ENCODE measurements around the gene GNRHR.
A peak's percentile ranks its signal among the peaks of the same experiment; 100 is the strongest.
"Not testable (repeated sequence)": the region's sequence is repeated elsewhere in the genome, so short reads cannot be mapped to it uniquely, and the experiment has no call there.

Gene GNRHR

GRCh38 chr4:67727124-67727850 is 26.9 kb downstream of the GNRHR start:
- DNase-seq (ENCODE audit: low spot score), result no peak

GRCh38 chr4:67725981-67726380 is 28.2 kb downstream of the GNRHR start:
- DNase-seq (ENCODE audit: low spot score), result no peak

- no peak for DNase-seq (ENCODE audit: low spot score)
Measured at GRCh38 chr4:67725132-67725531, 29.1 kb downstream of the GNRHR start.

- no peak for DNase-seq (ENCODE audit: low spot score)
Measured at GRCh38 chr4:67723949-67724348, 30.2 kb downstream of the GNRHR start.

- DNase-seq (ENCODE audit: low spot score), result no peak
Measured at GRCh38 chr4:67723341-67723740, 30.8 kb downstream of the GNRHR start.

- no peak for DNase-seq (ENCODE audit: low spot score)
Measured at GRCh38 chr4:67721770-67722597, 32.2 kb downstream of the GNRHR start.

- no peak for DNase-seq (ENCODE audit: low spot score)
Measured at GRCh38 chr4:67721315-67721769, 32.8 kb downstream of the GNRHR start.

- DNase-seq (ENCODE audit: low spot score), result no peak
Measured at GRCh38 chr4:67719953-67720617, 34.1 kb downstream of the GNRHR start.

- DNase-seq (ENCODE audit: low spot score), result no peak
Measured at GRCh38 chr4:67718848-67719247, 35.3 kb downstream of the GNRHR start.

GRCh38 chr4:67717586-67717985 is 36.6 kb downstream of the GNRHR start:
- DNase-seq (ENCODE audit: low spot score), result no peak

- no peak for DNase-seq (ENCODE audit: low spot score)
Measured at GRCh38 chr4:67714955-67715354, 39.2 kb downstream of the GNRHR start.

GRCh38 chr4:67714248-67714583 is 40.0 kb downstream of the GNRHR start:
- DNase-seq (ENCODE audit: low spot score), result no peak

GRCh38 chr4:67713529-67714247 is 40.5 kb downstream of the GNRHR start:
- no peak for DNase-seq (ENCODE audit: low spot score)

- DNase-seq (ENCODE audit: low spot score), result no peak
Measured at GRCh38 chr4:67712650-67713528, 41.3 kb downstream of the GNRHR start.

GRCh38 chr4:67712000-67712625 is 42.1 kb downstream of the GNRHR start:
- DNase-seq (ENCODE audit: low spot score), result no peak

GRCh38 chr4:67706682-67707081 is 47.5 kb downstream of the GNRHR start:
- DNase-seq (ENCODE audit: low spot score), result not testable (repeated sequence)

- no peak for DNase-seq (ENCODE audit: low spot score)
Measured at GRCh38 chr4:67704843-67705242, 49.3 kb downstream of the GNRHR start.

GRCh38 chr4:67702166-67702565 is 52.0 kb downstream of the GNRHR start:
- no peak for DNase-seq (ENCODE audit: low spot score)

GRCh38 chr4:67701517-67701850 is 52.7 kb downstream of the GNRHR start:
- DNase-seq (ENCODE audit: low spot score), result no peak

- DNase-seq (ENCODE audit: low spot score), result peak; percentile 94
Measured at GRCh38 chr4:67700738-67701516, 53.3 kb downstream of the GNRHR start, which contains the start of gene UBA6. TSS of gene UBA6 (minus strand) at chr4:67701155. CDS start at chr4:67701119, 36 bp downstream.
